GM23338 (cell line): ENCODE results near the gene SCARF1. TPM values are rescaled to one million over a fixed set of nuclear protein-coding genes. Genes with fewer than 3 reads are reported as not detected.

Experiments used
- ATAC-seq: fragments of 200-7000 bp; cut with Tn5 transposase; 3 replicates; pipeline ENCODE4 v1.9.1; 2020
- DNase-seq: peaks from one replicate; pipeline ENCODE4 v3.0.0-alpha.2; 2015; ENCODE audit warnings: low spot score
- H2AFZ ChIP-seq: fragments of 200-600 bp; sonication (generic); 2 replicates; pipeline ENCODE4 v1.8.0; 2016; ENCODE audit warnings: antibody characterized with exemption, mild to moderate bottlenecking, moderate library complexity
- H3F3A ChIP-seq: fragments of 200-600 bp; sonication (generic); replicated peaks from 2 replicates; pipeline ENCODE4 v1.8.0; 2017; ENCODE audit warnings: antibody characterized with exemption, mixed run types, low read depth
- H3K27ac ChIP-seq: fragments of 200-600 bp; sonication (generic); 2 replicates; pipeline ENCODE4 v1.6.1; 2016; ENCODE audit warnings: low read depth
- H3K27me3 ChIP-seq: fragments of 200-600 bp; sonication (generic); 2 replicates; pipeline ENCODE4 v1.8.0; 2016; ENCODE audit warnings: mild to moderate bottlenecking, mixed run types, moderate library complexity; ENCODE audit not compliant: insufficient read depth
- H3K36me3 ChIP-seq: fragments of 200-600 bp; sonication (generic); 2 replicates; pipeline ENCODE4 v1.8.0; 2016; ENCODE audit warnings: mild to moderate bottlenecking; ENCODE audit not compliant: insufficient read depth
- H3K4me1 ChIP-seq: fragments of 200-600 bp; sonication (generic); 2 replicates; pipeline ENCODE4 v1.8.0; 2016; ENCODE audit warnings: mild to moderate bottlenecking, moderate library complexity; ENCODE audit not compliant: insufficient read depth
- H3K4me2 ChIP-seq: fragments of 200-600 bp; sonication (generic); 2 replicates; pipeline ENCODE4 v1.7.1; 2017; ENCODE audit warnings: mixed run types
- H3K4me3 ChIP-seq: fragments of 200-600 bp; sonication (generic); 2 replicates; pipeline ENCODE4 v1.6.1; 2016; ENCODE audit warnings: mixed run types
- H3K79me2 ChIP-seq: fragments of 200-600 bp; sonication (generic); replicated peaks from 2 replicates; pipeline ENCODE4 v1.8.0; 2017; ENCODE audit warnings: mild to moderate bottlenecking; ENCODE audit not compliant: insufficient read depth
- H3K9me2 ChIP-seq: fragments of 200-600 bp; sonication (generic); 2 replicates; pipeline ENCODE4 v1.8.0; 2017; ENCODE audit not compliant: insufficient read depth
- H4K20me1 ChIP-seq: fragments of 200-600 bp; sonication (generic); replicated peaks from 2 replicates; pipeline ENCODE4 v1.8.0; 2017; ENCODE audit warnings: mild to moderate bottlenecking; ENCODE audit not compliant: insufficient read depth
- H3K27ac Mint-ChIP-seq: 2 replicates; pipeline ENCODE4 v1.8.0; 2020; ENCODE audit warnings: inconsistent platforms, mild to moderate bottlenecking, moderate library complexity, mixed read lengths
- H3K27me3 Mint-ChIP-seq: 3 replicates; pipeline ENCODE4 v1.8.0; 2022; ENCODE audit warnings: low read depth, mild to moderate bottlenecking, moderate library complexity, mixed read lengths, inconsistent platforms; ENCODE audit not compliant: insufficient read depth, poor library complexity
- H3K36me3 Mint-ChIP-seq: 3 replicates; pipeline ENCODE4 v1.8.0; 2021; ENCODE audit warnings: low read depth, mild to moderate bottlenecking, inconsistent platforms, moderate library complexity, mixed read lengths
- H3K4me1 Mint-ChIP-seq: 3 replicates; pipeline ENCODE4 v1.8.0; 2020; ENCODE audit warnings: mild to moderate bottlenecking, inconsistent platforms, mixed read lengths
- H3K4me3 Mint-ChIP-seq: 3 replicates; pipeline ENCODE4 v1.8.0; 2021; ENCODE audit warnings: moderate library complexity, mild to moderate bottlenecking, inconsistent platforms, mixed read lengths
- H3K9me3 Mint-ChIP-seq: 3 replicates; pipeline ENCODE4 v1.8.0; 2020; ENCODE audit warnings: moderate library complexity, mild to moderate bottlenecking, inconsistent platforms, mixed read lengths
- CREB1 ChIP-seq: fragments of 250-450 bp; sonication (Bioruptor Pico); IDR thresholded peaks from 2 replicates; pipeline ENCODE4 v1.5.0; 2020; ENCODE audit warnings: low read depth, mild to moderate bottlenecking, moderate library complexity
- ETS1 ChIP-seq: IDR thresholded peaks from 2 replicates; pipeline ENCODE4 v1.6.1; 2016; ENCODE audit warnings: antibody characterized with exemption
- EZH2 ChIP-seq: fragments of 200-600 bp; sonication (generic); IDR thresholded peaks from one replicate; pipeline ENCODE4 v1.8.0; 2017; ENCODE audit warnings: antibody characterized with exemption, mild to moderate bottlenecking, low read depth; ENCODE audit not compliant: unreplicated experiment
- EZH2phosphoT487 ChIP-seq: fragments of 200-600 bp; sonication (generic); IDR thresholded peaks from one replicate; pipeline ENCODE4 v1.8.1; 2018; ENCODE audit warnings: antibody characterized with exemption; ENCODE audit not compliant: unreplicated experiment
- JUNB ChIP-seq: IDR thresholded peaks from one replicate; pipeline ENCODE4 v1.6.1; 2016; ENCODE audit warnings: antibody characterized with exemption; ENCODE audit not compliant: unreplicated experiment
- NANOG ChIP-seq: IDR thresholded peaks from 2 replicates; pipeline ENCODE4 v1.6.1; 2016; ENCODE audit warnings: antibody characterized with exemption, borderline replicate concordance
- POLR2AphosphoS5 ChIP-seq: IDR thresholded peaks from 2 replicates; pipeline ENCODE4 v1.6.1; 2016; ENCODE audit warnings: antibody characterized with exemption, low read depth
- STAT1 ChIP-seq: IDR thresholded peaks from one replicate; pipeline ENCODE4 v1.6.1; 2016; ENCODE audit warnings: antibody characterized with exemption; ENCODE audit not compliant: unreplicated experiment
- ZNF114 ChIP-seq: fragments of 250-450 bp; sonication (Bioruptor Pico); IDR thresholded peaks from 2 replicates; pipeline ENCODE4 v1.5.0; 2020; ENCODE audit warnings: mild to moderate bottlenecking, moderate library complexity
- polyA plus RNA-seq: library from polyadenylated mRNA; unstranded; fragments of >200 nt; fragmentation: Nextera tagmentation; extraction: Ambion mirVana; gene quantifications from 2 replicates; pipeline ENCODE4 v1.2.1, GENCODE V29; 2016
- total RNA-seq: library from RNA; depleted of rRNA; stranded (reverse); fragments of >200 nt; shearing (Covaris generic); gene quantifications from 2 replicates; pipeline ENCODE4 v1.2.3, GENCODE V29; 2014
- TF ChIP-seq, protein P1 (sequence below): fragments of 250-450 bp; sonication (Bioruptor Pico); IDR thresholded peaks from 2 replicates; pipeline ENCODE4 v1.5.0; 2020; ENCODE audit warnings: mild to moderate bottlenecking, moderate library complexity
- TF ChIP-seq, protein P2 (sequence below): IDR thresholded peaks from one replicate; pipeline ENCODE4 v1.6.1; 2018; ENCODE audit warnings: antibody characterized with exemption; ENCODE audit not compliant: unreplicated experiment

SCARF1 gene
- total and polyA plus RNA-seq, 2 experiments from 2014 or later = 0.76 to 1.6 TPM

GRCh38 chr17:1626333-1626732 lies 19.2 kb downstream of the SCARF1 start (continued):
- TF ChIP-seq STAT1 (no peak), NANOG (no peak)
- TF ChIP-seq, protein P1, sequence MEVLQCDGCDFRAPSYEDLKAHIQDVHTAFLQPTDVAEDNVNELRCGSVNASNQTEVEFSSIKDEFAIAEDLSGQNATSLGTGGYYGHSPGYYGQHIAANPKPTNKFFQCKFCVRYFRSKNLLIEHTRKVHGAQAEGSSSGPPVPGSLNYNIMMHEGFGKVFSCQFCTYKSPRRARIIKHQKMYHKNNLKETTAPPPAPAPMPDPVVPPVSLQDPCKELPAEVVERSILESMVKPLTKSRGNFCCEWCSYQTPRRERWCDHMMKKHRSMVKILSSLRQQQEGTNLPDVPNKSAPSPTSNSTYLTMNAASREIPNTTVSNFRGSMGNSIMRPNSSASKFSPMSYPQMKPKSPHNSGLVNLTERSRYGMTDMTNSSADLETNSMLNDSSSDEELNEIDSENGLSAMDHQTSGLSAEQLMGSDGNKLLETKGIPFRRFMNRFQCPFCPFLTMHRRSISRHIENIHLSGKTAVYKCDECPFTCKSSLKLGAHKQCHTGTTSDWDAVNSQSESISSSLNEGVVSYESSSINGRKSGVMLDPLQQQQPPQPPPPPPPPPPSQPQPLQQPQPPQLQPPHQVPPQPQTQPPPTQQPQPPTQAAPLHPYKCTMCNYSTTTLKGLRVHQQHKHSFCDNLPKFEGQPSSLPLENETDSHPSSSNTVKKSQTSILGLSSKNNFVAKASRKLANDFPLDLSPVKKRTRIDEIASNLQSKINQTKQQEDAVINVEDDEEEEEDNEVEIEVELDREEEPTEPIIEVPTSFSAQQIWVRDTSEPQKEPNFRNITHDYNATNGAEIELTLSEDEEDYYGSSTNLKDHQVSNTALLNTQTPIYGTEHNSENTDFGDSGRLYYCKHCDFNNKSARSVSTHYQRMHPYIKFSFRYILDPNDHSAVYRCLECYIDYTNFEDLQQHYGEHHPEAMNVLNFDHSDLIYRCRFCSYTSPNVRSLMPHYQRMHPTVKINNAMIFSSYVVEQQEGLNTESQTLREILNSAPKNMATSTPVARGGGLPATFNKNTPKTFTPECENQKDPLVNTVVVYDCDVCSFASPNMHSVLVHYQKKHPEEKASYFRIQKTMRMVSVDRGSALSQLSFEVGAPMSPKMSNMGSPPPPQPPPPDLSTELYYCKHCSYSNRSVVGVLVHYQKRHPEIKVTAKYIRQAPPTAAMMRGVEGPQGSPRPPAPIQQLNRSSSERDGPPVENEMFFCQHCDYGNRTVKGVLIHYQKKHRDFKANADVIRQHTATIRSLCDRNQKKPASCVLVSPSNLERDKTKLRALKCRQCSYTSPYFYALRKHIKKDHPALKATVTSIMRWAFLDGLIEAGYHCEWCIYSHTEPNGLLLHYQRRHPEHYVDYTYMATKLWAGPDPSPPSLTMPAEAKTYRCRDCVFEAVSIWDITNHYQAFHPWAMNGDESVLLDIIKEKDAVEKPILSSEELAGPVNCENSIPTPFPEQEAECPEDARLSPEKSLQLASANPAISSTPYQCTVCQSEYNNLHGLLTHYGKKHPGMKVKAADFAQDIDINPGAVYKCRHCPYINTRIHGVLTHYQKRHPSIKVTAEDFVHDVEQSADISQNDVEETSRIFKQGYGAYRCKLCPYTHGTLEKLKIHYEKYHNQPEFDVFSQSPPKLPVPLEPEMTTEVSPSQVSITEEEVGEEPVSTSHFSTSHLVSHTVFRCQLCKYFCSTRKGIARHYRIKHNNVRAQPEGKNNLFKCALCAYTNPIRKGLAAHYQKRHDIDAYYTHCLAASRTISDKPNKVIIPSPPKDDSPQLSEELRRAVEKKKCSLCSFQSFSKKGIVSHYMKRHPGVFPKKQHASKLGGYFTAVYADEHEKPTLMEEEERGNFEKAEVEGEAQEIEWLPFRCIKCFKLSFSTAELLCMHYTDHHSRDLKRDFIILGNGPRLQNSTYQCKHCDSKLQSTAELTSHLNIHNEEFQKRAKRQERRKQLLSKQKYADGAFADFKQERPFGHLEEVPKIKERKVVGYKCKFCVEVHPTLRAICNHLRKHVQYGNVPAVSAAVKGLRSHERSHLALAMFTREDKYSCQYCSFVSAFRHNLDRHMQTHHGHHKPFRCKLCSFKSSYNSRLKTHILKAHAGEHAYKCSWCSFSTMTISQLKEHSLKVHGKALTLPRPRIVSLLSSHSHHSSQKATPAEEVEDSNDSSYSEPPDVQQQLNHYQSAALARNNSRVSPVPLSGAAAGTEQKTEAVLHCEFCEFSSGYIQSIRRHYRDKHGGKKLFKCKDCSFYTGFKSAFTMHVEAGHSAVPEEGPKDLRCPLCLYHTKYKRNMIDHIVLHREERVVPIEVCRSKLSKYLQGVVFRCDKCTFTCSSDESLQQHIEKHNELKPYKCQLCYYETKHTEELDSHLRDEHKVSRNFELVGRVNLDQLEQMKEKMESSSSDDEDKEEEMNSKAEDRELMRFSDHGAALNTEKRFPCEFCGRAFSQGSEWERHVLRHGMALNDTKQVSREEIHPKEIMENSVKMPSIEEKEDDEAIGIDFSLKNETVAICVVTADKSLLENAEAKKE (CRISPR knock-in tag) = no peak

GRCh38 chr17:1625581-1625980 lies 20.0 kb downstream of the SCARF1 start:
- H3K4me3 ChIP-seq = no peak overlapping the region
- DNase-seq (no peak), ATAC-seq (no peak)
- Mint-ChIP-seq H3K9me3 (no peaks in the 10 kb centered on the region; the same call in 2 of the 3 replicates), H3K27ac (no peak overlapping the region), H3K4me1 (peaks cover 30% of the 10 kb centered on the region), H3K27me3 (peaks cover 14% of the 10 kb centered on the region), H3K36me3 (no peaks in the 10 kb centered on the region; the same call in 2 of the 3 replicates), H3K4me3 (peak overlapping the region; percentile 20; the same call in 1 of the 3 replicates)
- H3K79me2 ChIP-seq = no peaks in the 10 kb centered on the region
- no peaks in the 10 kb centered on the region for H4K20me1 ChIP-seq
- H3K4me1 ChIP-seq = no peaks in the 10 kb centered on the region; the same call in 1 of the 2 replicates
- TF ChIP-seq EZH2 (no peak), JUNB (no peak), STAT1 (no peak), POLR2AphosphoS5 (no peak), ZNF114 (CRISPR knock-in tag) (no peak), CREB1 (CRISPR knock-in tag) (no peak), ETS1 (no peak), EZH2phosphoT487 (no peak)
- TF ChIP-seq, protein P2, sequence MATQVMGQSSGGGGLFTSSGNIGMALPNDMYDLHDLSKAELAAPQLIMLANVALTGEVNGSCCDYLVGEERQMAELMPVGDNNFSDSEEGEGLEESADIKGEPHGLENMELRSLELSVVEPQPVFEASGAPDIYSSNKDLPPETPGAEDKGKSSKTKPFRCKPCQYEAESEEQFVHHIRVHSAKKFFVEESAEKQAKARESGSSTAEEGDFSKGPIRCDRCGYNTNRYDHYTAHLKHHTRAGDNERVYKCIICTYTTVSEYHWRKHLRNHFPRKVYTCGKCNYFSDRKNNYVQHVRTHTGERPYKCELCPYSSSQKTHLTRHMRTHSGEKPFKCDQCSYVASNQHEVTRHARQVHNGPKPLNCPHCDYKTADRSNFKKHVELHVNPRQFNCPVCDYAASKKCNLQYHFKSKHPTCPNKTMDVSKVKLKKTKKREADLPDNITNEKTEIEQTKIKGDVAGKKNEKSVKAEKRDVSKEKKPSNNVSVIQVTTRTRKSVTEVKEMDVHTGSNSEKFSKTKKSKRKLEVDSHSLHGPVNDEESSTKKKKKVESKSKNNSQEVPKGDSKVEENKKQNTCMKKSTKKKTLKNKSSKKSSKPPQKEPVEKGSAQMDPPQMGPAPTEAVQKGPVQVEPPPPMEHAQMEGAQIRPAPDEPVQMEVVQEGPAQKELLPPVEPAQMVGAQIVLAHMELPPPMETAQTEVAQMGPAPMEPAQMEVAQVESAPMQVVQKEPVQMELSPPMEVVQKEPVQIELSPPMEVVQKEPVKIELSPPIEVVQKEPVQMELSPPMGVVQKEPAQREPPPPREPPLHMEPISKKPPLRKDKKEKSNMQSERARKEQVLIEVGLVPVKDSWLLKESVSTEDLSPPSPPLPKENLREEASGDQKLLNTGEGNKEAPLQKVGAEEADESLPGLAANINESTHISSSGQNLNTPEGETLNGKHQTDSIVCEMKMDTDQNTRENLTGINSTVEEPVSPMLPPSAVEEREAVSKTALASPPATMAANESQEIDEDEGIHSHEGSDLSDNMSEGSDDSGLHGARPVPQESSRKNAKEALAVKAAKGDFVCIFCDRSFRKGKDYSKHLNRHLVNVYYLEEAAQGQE = no peak
- H3K4me2 ChIP-seq = no peak overlapping the region
- H3K9me2 ChIP-seq = no peaks in the 10 kb centered on the region
- 0 out of 2 replicates have a peak, but pooled peaks cover 11% of the 10 kb centered on the region for H3F3A ChIP-seq
- no peaks in the 10 kb centered on the region for H3K36me3 ChIP-seq
- no peak overlapping the region for H3K27ac ChIP-seq
- H2AFZ ChIP-seq = no peak overlapping the region
- H3K27me3 ChIP-seq = peaks cover 8% of the 10 kb centered on the region; the same call in 1 of the 2 replicates
